ENCODE measurements around the gene NRXN3.

NRXN3 gene

DNA sequence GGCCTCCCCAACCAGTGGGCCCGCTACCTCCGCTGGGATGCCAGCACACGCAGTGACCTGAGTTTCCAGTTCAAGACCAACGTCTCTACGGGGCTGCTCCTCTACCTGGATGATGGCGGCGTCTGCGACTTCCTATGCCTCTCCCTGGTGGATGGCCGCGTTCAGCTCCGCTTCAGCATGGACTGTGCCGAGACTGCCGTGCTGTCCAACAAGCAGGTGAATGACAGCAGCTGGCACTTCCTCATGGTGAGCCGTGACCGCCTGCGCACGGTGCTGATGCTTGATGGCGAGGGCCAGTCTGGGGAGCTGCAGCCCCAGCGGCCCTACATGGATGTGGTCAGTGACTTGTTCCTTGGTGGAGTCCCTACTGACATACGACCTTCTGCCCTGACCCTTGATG is 73.0 kb downstream of the NRXN3 start:
- no peak overlapping the region for H3K27ac ChIP-seq (ENCODE audit: low read depth, low read length)
- 95% methylated on average over 20 of the region's 20 CpGs for WGBS
- no peak overlapping the region for H3K9ac ChIP-seq (ENCODE audit: low read depth, low read length)
- H3K36me3 ChIP-seq (ENCODE audit: insufficient read depth, low read length) = no peaks in the 10 kb centered on the region
- no peaks in the 10 kb centered on the region for H3K4me1 ChIP-seq (ENCODE audit: insufficient read depth, low read length)
- no peaks in the 10 kb centered on the region for H3K27me3 ChIP-seq (ENCODE audit: insufficient read depth, low read length)
- no peaks in the 10 kb centered on the region for H3K9me3 ChIP-seq (ENCODE audit: insufficient read depth, low read depth, low read length)
- no peak overlapping the region for H3K4me3 ChIP-seq (ENCODE audit: low read length)

DNA sequence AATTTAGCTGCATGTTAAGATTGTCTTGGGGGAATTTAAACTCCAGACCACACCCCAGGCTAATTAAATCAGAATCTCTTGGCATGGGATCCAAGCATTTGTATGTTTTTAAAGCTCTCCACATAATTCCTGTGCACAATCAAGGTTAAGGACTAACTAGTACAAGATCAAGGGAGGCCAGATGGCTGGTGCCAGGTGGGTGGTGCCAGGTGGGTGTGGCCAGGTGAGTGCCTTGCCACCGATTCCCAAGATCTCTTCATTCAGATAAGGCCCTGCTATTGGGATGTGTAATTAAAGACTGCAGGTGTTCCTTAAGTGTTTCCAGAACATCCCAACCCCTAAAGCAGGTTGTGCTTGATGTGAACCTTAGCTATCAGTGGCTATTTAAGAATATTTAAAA is 75.1 kb downstream of the NRXN3 start:
- Histone ChIP-seq H3K27me3 (ENCODE audit: insufficient read depth, low read length) (no peaks in the 10 kb centered on the region), H3K4me3 (ENCODE audit: low read length) (no peak overlapping the region), H3K9ac (ENCODE audit: low read depth, low read length) (no peak overlapping the region), H3K4me1 (ENCODE audit: insufficient read depth, low read length) (peaks cover 4% of the 10 kb centered on the region; the same call in 1 of the 2 replicates), H3K27ac (ENCODE audit: low read depth, low read length) (no peak overlapping the region), H3K9me3 (ENCODE audit: insufficient read depth, low read depth, low read length) (no peaks in the 10 kb centered on the region), H3K36me3 (ENCODE audit: insufficient read depth, low read length) (no peaks in the 10 kb centered on the region)
- WGBS = 100% methylated on average over 1 of the region's 1 CpG

DNA sequence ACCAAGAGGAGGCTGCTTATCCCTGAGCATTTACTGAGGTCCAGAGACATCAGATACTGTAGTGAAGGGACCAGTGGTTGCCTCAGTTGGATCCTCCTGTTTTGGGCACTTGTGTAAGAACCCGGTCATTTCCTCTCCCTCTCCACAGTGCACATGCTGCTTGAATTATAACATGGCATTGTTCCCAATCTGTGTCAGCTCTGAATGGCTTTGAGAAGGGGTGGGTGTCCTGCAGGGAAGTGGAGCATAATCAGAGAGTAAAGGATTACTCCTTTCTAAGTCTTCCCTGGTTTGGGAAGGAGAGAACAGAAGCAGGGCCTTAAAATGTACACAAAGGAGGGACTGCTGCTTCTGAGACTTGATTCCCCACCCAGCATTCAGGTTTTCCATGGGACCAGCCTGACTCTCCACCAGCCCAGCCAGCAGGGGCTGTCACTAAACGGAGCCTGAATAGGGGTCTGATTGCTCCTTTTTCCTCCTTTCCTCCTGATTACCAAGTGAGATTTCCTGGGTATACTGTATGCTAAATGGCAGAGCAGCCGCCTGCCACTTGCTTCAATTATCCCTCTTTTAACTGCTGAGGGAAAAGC is 78.4 kb downstream of the NRXN3 start:
- Histone ChIP-seq H3K4me3 (ENCODE audit: low read length) (no peak overlapping the region), H3K27me3 (ENCODE audit: insufficient read depth, low read length) (no peaks in the 10 kb centered on the region), H3K9me3 (ENCODE audit: insufficient read depth, low read depth, low read length) (no peaks in the 10 kb centered on the region), H3K9ac (ENCODE audit: low read depth, low read length) (no peak overlapping the region), H3K36me3 (ENCODE audit: insufficient read depth, low read length) (no peaks in the 10 kb centered on the region), H3K27ac (ENCODE audit: low read depth, low read length) (no peak overlapping the region), H3K4me1 (ENCODE audit: insufficient read depth, low read length) (peaks cover 4% of the 10 kb centered on the region; the same call in 1 of the 2 replicates)
- 47% methylated on average over 3 of the region's 3 CpGs for WGBS

DNA sequence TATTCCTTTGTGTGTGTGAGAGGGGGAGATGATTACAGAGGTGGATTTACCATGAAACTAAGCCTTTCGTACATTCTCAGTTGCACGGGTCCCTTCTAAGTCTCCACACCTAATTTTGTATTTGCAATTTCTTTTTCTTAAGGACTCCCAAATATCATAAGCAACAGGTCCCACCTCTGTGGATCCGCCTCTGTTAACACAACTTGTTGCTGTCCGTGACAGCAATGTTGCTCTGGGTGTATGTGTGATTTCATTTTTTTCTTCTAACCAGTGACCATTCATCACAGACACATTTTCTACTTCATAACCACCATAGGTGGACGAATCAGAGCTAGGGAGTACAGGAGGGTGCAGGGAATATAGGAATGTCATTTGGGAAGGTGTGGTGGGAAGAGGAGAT is 81.1 kb downstream of the NRXN3 start:
- no peak overlapping the region for H3K27ac ChIP-seq (ENCODE audit: low read depth, low read length)
- no peaks in the 10 kb centered on the region for H3K36me3 ChIP-seq (ENCODE audit: insufficient read depth, low read length)
- H3K9me3 ChIP-seq (ENCODE audit: insufficient read depth, low read depth, low read length) = no peaks in the 10 kb centered on the region
- no peaks in the 10 kb centered on the region for H3K27me3 ChIP-seq (ENCODE audit: insufficient read depth, low read length)
- H3K9ac ChIP-seq (ENCODE audit: low read depth, low read length) = no peak overlapping the region
- no peak overlapping the region for H3K4me3 ChIP-seq (ENCODE audit: low read length)
- H3K4me1 ChIP-seq (ENCODE audit: insufficient read depth, low read length) = peaks cover 4% of the 10 kb centered on the region; the same call in 1 of the 2 replicates
- 88% methylated on average over 3 of the region's 5 CpGs for WGBS

DNA sequence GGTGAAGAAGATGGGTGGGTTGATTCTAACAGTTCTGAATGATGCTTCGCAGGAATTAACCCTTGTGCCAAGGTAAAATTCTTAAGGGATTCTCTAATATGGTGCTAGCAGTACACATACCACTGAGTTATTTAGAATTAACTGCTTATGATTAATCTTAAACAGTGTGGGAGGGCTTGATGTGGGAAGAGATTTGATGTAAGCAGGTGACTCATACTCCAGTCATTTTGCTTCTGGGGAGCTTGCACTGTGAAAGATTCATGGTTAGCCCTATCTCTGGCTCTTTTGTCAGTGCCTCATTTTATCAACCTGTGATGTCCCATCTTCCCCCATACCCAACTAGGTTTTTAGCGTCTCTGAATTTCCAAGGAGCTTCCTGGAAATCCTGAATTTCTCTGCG is 83.8 kb downstream of the NRXN3 start:
- WGBS = 92% methylated on average over 3 of the region's 3 CpGs
- H3K4me1 ChIP-seq (ENCODE audit: insufficient read depth, low read length) = no peaks in the 10 kb centered on the region
- H3K9ac ChIP-seq (ENCODE audit: low read depth, low read length) = no peak overlapping the region
- no peaks in the 10 kb centered on the region for H3K9me3 ChIP-seq (ENCODE audit: insufficient read depth, low read depth, low read length)
- H3K27ac ChIP-seq (ENCODE audit: low read depth, low read length) = no peak overlapping the region
- no peaks in the 10 kb centered on the region for H3K36me3 ChIP-seq (ENCODE audit: insufficient read depth, low read length)
- H3K4me3 ChIP-seq (ENCODE audit: low read length) = no peak overlapping the region
- no peaks in the 10 kb centered on the region for H3K27me3 ChIP-seq (ENCODE audit: insufficient read depth, low read length)

DNA sequence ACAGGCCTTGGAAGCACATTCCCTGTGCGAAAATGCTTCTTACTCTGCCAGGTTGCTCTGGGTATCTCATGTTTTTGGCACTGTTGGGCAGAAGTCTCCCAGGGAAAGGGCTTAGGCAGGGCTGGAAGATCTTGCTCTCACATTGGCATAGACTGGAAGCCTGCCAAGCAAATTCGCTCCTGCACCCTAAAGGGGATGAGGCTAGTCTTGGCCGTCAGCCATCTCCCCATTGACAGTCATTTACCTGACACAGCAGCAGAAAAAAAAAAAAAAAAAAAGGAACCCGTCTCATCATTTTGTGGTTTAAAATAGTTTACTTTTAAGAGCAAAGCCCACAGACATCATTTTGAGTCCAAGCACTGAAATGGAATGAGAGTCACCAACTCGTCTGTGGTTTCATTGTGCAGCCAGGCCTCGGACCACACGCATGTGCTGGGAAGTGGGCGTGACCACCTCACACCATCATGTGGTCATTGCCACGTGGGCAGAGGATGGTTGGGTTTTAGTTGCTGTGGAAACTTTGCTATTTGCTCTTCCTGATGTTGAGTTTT is 84.8 kb downstream of the NRXN3 start:
- Histone ChIP-seq H3K27ac (ENCODE audit: low read depth, low read length) (no peak overlapping the region), H3K36me3 (ENCODE audit: insufficient read depth, low read length) (no peaks in the 10 kb centered on the region), H3K9me3 (ENCODE audit: insufficient read depth, low read depth, low read length) (no peaks in the 10 kb centered on the region), H3K27me3 (ENCODE audit: insufficient read depth, low read length) (no peaks in the 10 kb centered on the region), H3K4me1 (ENCODE audit: insufficient read depth, low read length) (no peaks in the 10 kb centered on the region), H3K9ac (ENCODE audit: low read depth, low read length) (no peak overlapping the region), H3K4me3 (ENCODE audit: low read length) (no peak overlapping the region)
- WGBS = 91% methylated on average over 8 of the region's 9 CpGs

DNA sequence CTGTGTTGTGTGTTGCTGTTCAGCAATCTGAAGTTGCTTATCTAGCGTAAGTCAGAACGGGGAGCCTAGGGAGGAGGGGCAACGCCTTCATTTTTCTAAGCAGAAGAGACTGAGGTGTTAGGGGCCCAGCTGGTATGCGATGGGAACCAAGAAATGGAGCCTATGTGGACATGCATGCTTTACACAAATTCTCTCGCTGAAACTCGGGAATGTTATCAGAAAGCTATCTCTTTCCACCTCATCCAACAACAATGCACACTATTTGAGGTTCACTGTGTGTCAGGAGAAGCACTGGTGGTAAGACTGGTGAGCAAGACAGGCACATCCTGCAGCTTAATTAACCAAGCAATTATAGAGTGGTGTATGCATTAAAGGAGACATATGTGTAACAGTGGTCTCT is 89.7 kb downstream of the NRXN3 start:
- Histone ChIP-seq H3K27ac (ENCODE audit: low read depth, low read length) (no peak overlapping the region), H3K4me1 (ENCODE audit: insufficient read depth, low read length) (no peaks in the 10 kb centered on the region), H3K36me3 (ENCODE audit: insufficient read depth, low read length) (no peaks in the 10 kb centered on the region), H3K9me3 (ENCODE audit: insufficient read depth, low read depth, low read length) (no peaks in the 10 kb centered on the region), H3K9ac (ENCODE audit: low read depth, low read length) (no peak overlapping the region), H3K4me3 (ENCODE audit: low read length) (no peak overlapping the region), H3K27me3 (ENCODE audit: insufficient read depth, low read length) (no peaks in the 10 kb centered on the region)
- 87% methylated on average over 6 of the region's 6 CpGs for WGBS

DNA sequence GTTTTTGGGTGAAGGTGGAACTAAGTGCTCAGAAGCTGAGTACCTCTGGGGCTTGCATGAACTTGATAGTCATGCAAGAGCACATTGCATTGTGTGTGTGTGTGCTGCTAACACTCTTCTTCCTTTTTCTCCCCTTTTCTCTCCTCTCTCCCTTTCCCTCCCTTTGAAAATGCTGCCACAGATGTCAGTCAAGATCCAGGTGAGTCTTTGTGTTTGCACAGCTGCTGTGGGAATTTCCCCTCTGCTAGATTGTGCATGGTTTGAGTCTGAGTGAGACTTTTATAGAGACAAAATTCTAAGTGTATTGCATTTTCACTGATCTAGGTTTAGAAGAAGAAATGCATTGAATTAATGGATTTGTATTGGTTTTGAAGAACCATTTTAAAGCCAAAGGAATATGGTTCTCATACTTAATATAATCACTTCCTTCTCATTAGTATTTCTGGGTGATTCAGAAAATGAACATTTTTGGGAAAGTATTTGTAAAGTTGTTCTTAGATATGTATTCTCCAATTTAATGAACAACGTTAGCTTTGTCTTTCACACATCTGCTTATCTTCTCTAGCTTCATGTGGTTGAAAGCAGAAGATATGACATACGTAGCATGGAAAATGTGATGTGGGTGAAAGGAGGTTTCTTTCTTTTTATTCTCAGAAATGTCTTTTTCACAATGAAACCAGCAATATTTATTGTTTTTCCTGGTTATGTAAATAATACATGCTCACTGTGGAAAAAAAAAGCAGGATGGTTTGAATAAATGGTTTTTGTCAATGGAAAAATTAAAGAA is 108.5 kb downstream of the NRXN3 start:
- Histone ChIP-seq H3K9me3 (ENCODE audit: insufficient read depth, low read depth, low read length) (no peaks in the 10 kb centered on the region), H3K36me3 (ENCODE audit: insufficient read depth, low read length) (no peaks in the 10 kb centered on the region), H3K9ac (ENCODE audit: low read depth, low read length) (no peak overlapping the region), H3K27ac (ENCODE audit: low read depth, low read length) (no peak overlapping the region), H3K4me1 (ENCODE audit: insufficient read depth, low read length) (no peaks in the 10 kb centered on the region), H3K4me3 (ENCODE audit: low read length) (no peak overlapping the region), H3K27me3 (ENCODE audit: insufficient read depth, low read length) (no peaks in the 10 kb centered on the region)
- no CpG with 5 or more reads among the region's 2 CpGs for WGBS

DNA sequence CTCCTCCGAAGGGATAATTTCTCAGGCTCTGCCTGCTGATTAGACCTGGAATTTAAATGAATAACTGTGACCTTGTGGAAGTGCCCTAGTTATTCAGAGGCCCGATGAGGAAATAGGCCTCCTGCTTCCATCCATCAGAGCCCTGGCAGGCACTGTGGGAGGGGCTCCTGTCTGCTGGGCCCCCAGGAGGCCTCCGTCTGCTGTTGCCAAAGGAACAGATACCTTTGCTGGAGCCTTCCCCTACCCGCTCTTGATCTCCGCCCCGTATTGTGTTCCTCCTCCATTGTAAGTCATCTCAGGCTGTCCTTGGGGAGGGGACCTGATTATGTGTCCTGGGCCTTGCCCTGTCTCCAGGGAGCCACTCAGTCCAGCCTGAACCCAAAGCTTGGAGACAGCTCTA is 112.3 kb downstream of the NRXN3 start:
- Histone ChIP-seq H3K9ac (ENCODE audit: low read depth, low read length) (no peak overlapping the region), H3K4me3 (ENCODE audit: low read length) (no peak overlapping the region), H3K9me3 (ENCODE audit: insufficient read depth, low read depth, low read length) (no peaks in the 10 kb centered on the region), H3K36me3 (ENCODE audit: insufficient read depth, low read length) (no peaks in the 10 kb centered on the region), H3K4me1 (ENCODE audit: insufficient read depth, low read length) (no peaks in the 10 kb centered on the region), H3K27ac (ENCODE audit: low read depth, low read length) (no peak overlapping the region), H3K27me3 (ENCODE audit: insufficient read depth, low read length) (no peaks in the 10 kb centered on the region)
- 72% methylated on average over 6 of the region's 6 CpGs for WGBS

DNA sequence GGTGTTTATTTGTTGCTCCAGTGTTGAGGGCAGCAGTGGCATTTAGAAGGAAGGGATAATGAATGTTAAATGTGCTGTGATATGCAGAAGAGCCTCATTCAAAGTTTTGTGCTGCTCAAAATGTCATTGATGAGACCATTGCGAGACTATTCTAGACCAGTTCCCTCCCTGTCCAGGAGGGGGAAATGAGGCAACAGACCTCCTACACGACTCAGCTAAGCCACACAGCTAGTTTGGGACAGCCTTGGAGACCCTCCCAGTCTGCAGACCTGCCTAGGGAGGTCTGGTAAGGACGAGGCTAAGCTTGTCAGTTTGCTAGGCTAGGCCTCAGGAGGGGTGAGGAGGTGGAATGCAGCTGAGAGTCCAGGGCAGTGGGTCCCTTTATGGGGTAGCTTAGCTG is 116.0 kb downstream of the NRXN3 start:
- H3K36me3 ChIP-seq (ENCODE audit: insufficient read depth, low read length) = no peaks in the 10 kb centered on the region
- H3K9me3 ChIP-seq (ENCODE audit: insufficient read depth, low read depth, low read length) = no peaks in the 10 kb centered on the region
- peaks cover 2% of the 10 kb centered on the region; the same call in 1 of the 2 replicates for H3K4me1 ChIP-seq (ENCODE audit: insufficient read depth, low read length)
- 79% methylated on average over 3 of the region's 3 CpGs for WGBS
- no peak overlapping the region for H3K9ac ChIP-seq (ENCODE audit: low read depth, low read length)
- no peak overlapping the region for H3K27ac ChIP-seq (ENCODE audit: low read depth, low read length)
- no peak overlapping the region for H3K4me3 ChIP-seq (ENCODE audit: low read length)
- no peaks in the 10 kb centered on the region for H3K27me3 ChIP-seq (ENCODE audit: insufficient read depth, low read length)

DNA sequence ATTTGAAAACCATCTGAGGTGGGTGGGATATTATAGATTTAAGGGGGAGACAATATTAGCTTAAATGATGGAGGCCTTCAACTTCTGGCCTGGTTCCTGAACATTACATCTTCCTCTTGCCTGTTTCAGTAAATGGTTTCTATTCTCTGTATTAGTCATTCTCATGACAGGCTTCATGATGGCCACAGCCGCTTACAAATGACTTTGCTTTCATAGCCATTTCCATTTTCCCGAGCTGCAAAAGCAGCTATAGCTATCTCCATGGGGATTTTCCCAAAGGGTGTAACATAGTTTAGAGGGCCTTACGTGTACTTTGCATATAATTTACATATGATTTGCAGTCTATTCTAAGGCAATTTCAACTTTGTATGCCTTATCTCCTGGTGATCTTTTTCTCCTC is 121.8 kb downstream of the NRXN3 start:
- Histone ChIP-seq H3K27me3 (ENCODE audit: insufficient read depth, low read length) (no peaks in the 10 kb centered on the region), H3K4me3 (ENCODE audit: low read length) (no peak overlapping the region), H3K4me1 (ENCODE audit: insufficient read depth, low read length) (peaks cover 13% of the 10 kb centered on the region), H3K9me3 (ENCODE audit: insufficient read depth, low read depth, low read length) (no peaks in the 10 kb centered on the region), H3K27ac (ENCODE audit: low read depth, low read length) (no peak overlapping the region), H3K9ac (ENCODE audit: low read depth, low read length) (no peak overlapping the region), H3K36me3 (ENCODE audit: insufficient read depth, low read length) (no peaks in the 10 kb centered on the region)
- 81% methylated on average over 3 of the region's 3 CpGs for WGBS

Measured in HUES64 (cell line).